Measurements from ENCODE around the gene CACNG4. TPM values are rescaled to one million over a fixed set of nuclear protein-coding genes. Genes with fewer than 3 reads are reported as not detected.

CACNG4 gene
- total RNA-seq, 1 experiment from 2014 or later = 6.3 TPM

- Histone ChIP-seq H4K20me1 (ENCODE audit: control insufficient read depth, insufficient read depth, insufficient read length) (no peaks in the 10 kb centered on the region), H3K14ac (ENCODE audit: insufficient read depth, low read length) (no peak overlapping the region), H2BK15ac (ENCODE audit: low read depth, low read length) (no peak overlapping the region), H3K79me2 (ENCODE audit: insufficient read depth, low read length) (no peaks in the 10 kb centered on the region), H3K56ac (ENCODE audit: insufficient read length, low read depth, low read length) (no peak overlapping the region), H3K18ac (ENCODE audit: insufficient read length, low read depth, low read length) (no peak overlapping the region), H3T11ph (ENCODE audit: low read length) (no peak overlapping the region), H3K27me3 (ENCODE audit: insufficient read depth, low read length) (peaks cover 9% of the 10 kb centered on the region; the same call in 1 of the 2 replicates), H3K4me1 (ENCODE audit: insufficient read depth, low read length) (peaks cover 2% of the 10 kb centered on the region; the same call in 1 of the 2 replicates), H4K8ac (replicated peaks; ENCODE audit: insufficient read length, low read depth, low read length) (no peak overlapping the region), H3K9ac (ENCODE audit: extremely low read depth, insufficient read length, low read length) (no peak overlapping the region), H2BK20ac (ENCODE audit: low read depth, low read length, poor library complexity, severe bottlenecking) (no peak overlapping the region), H3K23me2 (ENCODE audit: insufficient read length, low read depth, low read length, poor library complexity, severe bottlenecking) (peaks cover 6% of the 10 kb centered on the region), H4K91ac (ENCODE audit: insufficient read length, low read depth, low read length) (no peak overlapping the region), H2BK12ac (ENCODE audit: insufficient read length, low read depth, low read length) (no peak overlapping the region), H2BK120ac (ENCODE audit: low read depth, low read length, poor library complexity, severe bottlenecking) (no peak overlapping the region), H3K4me2 (ENCODE audit: insufficient read depth, insufficient read length, low read length) (no peak overlapping the region), H4K5ac (ENCODE audit: insufficient read length, low read depth, low read length) (no peak overlapping the region), H2AFZ (ENCODE audit: low read length) (no peak overlapping the region), H2BK5ac (ENCODE audit: insufficient read length, low read length) (no peak overlapping the region), H2AK5ac (ENCODE audit: insufficient read length, low read length) (no peak overlapping the region), H3K9me3 (ENCODE audit: control insufficient read depth, low read depth, low read length) (no peaks in the 10 kb centered on the region), H3K79me1 (ENCODE audit: insufficient read depth, low read depth, low read length, poor library complexity, severe bottlenecking) (no peaks in the 10 kb centered on the region), H3K23ac (ENCODE audit: insufficient read length, low read depth, low read length) (no peak overlapping the region), H3K4ac (ENCODE audit: low read depth, low read length) (no peak overlapping the region), H3K27ac (ENCODE audit: insufficient read length, low read depth, low read length) (no peak overlapping the region)
- Mint-ChIP-seq H3K4me1 (peaks cover 18 to 32% of the 10 kb centered on the region in 2 experiments), H3K36me3 (ENCODE audit: insufficient read depth in 1 of 3, low read depth in 3 of 3) (no peaks in the 10 kb centered on the region), H3K27ac (no peak overlapping the region), H3K27me3 (ENCODE audit: low read depth) (peaks cover 39% of the 10 kb centered on the region), H3K4me3 (no peak overlapping the region), H3K9me3 (no peaks in the 10 kb centered on the region)
- WGBS (ENCODE audit: extremely low coverage, insufficient read length, low lambda C conversion rate) = no CpG with 5 or more reads among the region's 6 CpGs
- no peak for TF ChIP-seq CTCF (conservative IDR thresholded peaks at IDR 0.05)
- DNase-seq = no peak
These were observed 6.3 kb downstream of the CACNG4 start for GRCh38 chr17:66970797-66971196.

Measured in H9 (cell line).